ENCODE measurements around the gene SLC47A1.
"Not testable (repeated sequence)": the region's sequence is repeated elsewhere in the genome, so short reads cannot be mapped to it uniquely, and the experiment has no call there.

DNA sequence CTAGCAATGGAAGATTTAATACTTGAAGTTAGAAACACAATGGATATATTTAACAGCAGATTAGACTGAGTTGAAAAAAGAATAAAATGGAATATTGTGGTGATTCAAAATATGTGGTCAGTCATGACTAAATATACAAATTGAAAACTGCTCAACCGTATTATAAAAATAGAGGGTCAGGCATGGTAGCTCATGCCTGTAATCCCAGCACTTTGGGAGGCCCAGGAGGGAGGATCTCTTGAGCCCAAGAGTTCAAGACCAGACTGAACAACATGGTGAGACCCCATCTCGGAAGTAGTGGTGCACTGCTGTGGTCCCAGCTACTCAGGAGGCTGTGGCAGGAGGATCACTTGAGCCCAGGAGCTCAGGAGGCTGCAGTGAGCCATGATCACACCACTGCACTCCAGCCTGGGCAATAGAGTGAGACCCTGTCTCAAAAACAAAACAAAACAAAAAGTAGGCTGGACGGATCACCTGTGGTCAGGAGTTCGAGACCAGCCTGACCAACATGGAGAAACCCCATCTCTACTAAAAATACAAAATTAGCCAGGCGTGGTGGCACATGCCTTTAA lies 24.3 kb upstream of the SLC47A1 start:
- not testable (repeated sequence) for TF ChIP-seq ZNF484 (CRISPR knock-in tag; IDR thresholded peaks at IDR 0.05; ENCODE audit: borderline replicate concordance, low read depth); ESRRA (CRISPR knock-in tag; IDR thresholded peaks at IDR 0.05; ENCODE audit: low read depth); CEBPB (IDR thresholded peaks at IDR 0.05; ENCODE audit: borderline replicate concordance, low read depth, low read length); CREM (IDR thresholded peaks at IDR 0.05); CREM (CRISPR knock-in tag; IDR thresholded peaks at IDR 0.05); PAWR (CRISPR knock-in tag; IDR thresholded peaks at IDR 0.05; ENCODE audit: borderline replicate concordance); PHF8 (CRISPR knock-in tag; IDR thresholded peaks at IDR 0.05); SMYD3 (CRISPR knock-in tag; IDR thresholded peaks at IDR 0.05); EP300 (IDR thresholded peaks at IDR 0.05; ENCODE audit: low read depth in 2 of 2, low read length in 2 of 2); EP300 (CRISPR knock-in tag; IDR thresholded peaks at IDR 0.05; ENCODE audit: borderline replicate concordance); SIN3A (IDR thresholded peaks at IDR 0.05; ENCODE audit: borderline replicate concordance, low read depth, low read length); HNRNPH1 (optimal IDR thresholded peaks at IDR 0.05; ENCODE audit: low read depth, low read length); STAT5B (CRISPR knock-in tag; IDR thresholded peaks at IDR 0.05); NRL (CRISPR knock-in tag; IDR thresholded peaks at IDR 0.05; ENCODE audit: borderline replicate concordance)
- TF ChIP-seq, protein P1, sequence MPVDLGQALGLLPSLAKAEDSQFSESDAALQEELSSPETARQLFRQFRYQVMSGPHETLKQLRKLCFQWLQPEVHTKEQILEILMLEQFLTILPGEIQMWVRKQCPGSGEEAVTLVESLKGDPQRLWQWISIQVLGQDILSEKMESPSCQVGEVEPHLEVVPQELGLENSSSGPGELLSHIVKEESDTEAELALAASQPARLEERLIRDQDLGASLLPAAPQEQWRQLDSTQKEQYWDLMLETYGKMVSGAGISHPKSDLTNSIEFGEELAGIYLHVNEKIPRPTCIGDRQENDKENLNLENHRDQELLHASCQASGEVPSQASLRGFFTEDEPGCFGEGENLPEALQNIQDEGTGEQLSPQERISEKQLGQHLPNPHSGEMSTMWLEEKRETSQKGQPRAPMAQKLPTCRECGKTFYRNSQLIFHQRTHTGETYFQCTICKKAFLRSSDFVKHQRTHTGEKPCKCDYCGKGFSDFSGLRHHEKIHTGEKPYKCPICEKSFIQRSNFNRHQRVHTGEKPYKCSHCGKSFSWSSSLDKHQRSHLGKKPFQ (CRISPR knock-in tag; IDR thresholded peaks at IDR 0.05; ENCODE audit: insufficient replicate concordance), result not testable (repeated sequence)
